Spleen (tissue), 7 donors: ENCODE measurements around the gene SAYSD1.

Experiments
- POLR2A ChIP-seq, 3 donors: fragments of 450-650 bp; IDR thresholded peaks; one replicate each; pipeline ENCODE4 v1.5.1; 2017; ENCODE audit warnings: antibody characterized with exemption in 3 of 3, mild to moderate bottlenecking in 1 of 3
- POLR2AphosphoS5 ChIP-seq, 3 donors: sonication (generic); formaldehyde crosslinking; IDR thresholded peaks; one replicate each; pipeline ENCODE4 v1.5.1; 2017; ENCODE audit warnings: antibody characterized with exemption in 3 of 3
- TF ChIP-seq, protein P1 (sequence below), 11 experiments: fragments of 200-600 bp in 7 of 11; fragments of 450-650 bp in 4 of 11; sonication (generic) in 4 of 11; IDR thresholded peaks in 8 of 11; conservative IDR thresholded peaks in 3 of 11; 1 replicate in 7 of 11; 2 replicates in 4 of 11; pipeline versions ENCODE4 v1.4.0 to v1.8.0; 2016 to 2021; ENCODE audit warnings: antibody characterized with exemption in 11 of 11, inconsistent platforms in 4 of 11, mild to moderate bottlenecking in 1 of 11
- donor health status: DM: no; HTN: no; CAD: no; lungs with moderate emphysema.
- donor health status: DM: no; HTN: no; CAD: no.
- donor health status: DM: no; HTN: no; CAD: no.

DNA sequence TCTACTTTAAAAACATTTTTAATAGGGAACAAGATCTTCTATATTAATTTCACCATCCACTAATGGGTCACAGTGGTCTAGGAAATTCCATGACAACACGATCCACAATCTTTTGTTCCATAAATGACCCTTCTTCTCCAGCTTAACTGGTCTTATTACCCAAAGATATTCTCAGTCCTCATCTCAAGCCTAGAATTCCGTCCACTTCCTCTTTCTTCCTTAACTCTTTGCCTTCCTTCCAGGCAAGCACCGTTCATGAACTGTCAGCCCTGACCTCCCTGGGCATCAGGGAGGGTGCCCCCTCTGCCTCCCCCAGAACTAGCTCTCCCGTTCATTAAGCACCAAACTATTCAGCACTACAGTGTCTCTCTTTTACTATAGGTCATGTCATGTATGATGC lies 8.0 kb downstream of the SAYSD1 start:
- TF ChIP-seq, protein P1, sequence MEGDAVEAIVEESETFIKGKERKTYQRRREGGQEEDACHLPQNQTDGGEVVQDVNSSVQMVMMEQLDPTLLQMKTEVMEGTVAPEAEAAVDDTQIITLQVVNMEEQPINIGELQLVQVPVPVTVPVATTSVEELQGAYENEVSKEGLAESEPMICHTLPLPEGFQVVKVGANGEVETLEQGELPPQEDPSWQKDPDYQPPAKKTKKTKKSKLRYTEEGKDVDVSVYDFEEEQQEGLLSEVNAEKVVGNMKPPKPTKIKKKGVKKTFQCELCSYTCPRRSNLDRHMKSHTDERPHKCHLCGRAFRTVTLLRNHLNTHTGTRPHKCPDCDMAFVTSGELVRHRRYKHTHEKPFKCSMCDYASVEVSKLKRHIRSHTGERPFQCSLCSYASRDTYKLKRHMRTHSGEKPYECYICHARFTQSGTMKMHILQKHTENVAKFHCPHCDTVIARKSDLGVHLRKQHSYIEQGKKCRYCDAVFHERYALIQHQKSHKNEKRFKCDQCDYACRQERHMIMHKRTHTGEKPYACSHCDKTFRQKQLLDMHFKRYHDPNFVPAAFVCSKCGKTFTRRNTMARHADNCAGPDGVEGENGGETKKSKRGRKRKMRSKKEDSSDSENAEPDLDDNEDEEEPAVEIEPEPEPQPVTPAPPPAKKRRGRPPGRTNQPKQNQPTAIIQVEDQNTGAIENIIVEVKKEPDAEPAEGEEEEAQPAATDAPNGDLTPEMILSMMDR (IDR thresholded peaks at IDR 0.05 in 8 of 11, conservative IDR thresholded peaks at IDR 0.05 in 3 of 11), result no peak
- TF ChIP-seq POLR2A (IDR thresholded peaks at IDR 0.05) (no peak), POLR2AphosphoS5 (IDR thresholded peaks at IDR 0.05) (no peak)
